ENCODE results near the gene CPED1. TPM values are rescaled to one million over a fixed set of nuclear protein-coding genes. Genes with fewer than 3 reads are reported as not detected.

The CPED1 gene
- total RNA-seq, 4 donors from 2014 or later, result 4.4 to 20.2 (median 14.0) TPM

GRCh38 chr7:120942861-120943260 is 45.6 kb upstream of the CPED1 start:
- in situ Hi-C loops (cut with MboI; ENCODE audit: low pct_ligation_motif_present in 1 of 4, low pct_unique_long_range_greater_than_20kb in 1 of 4, low sequenced_read_pairs in 3 of 4), result loop anchor here in 1 of 4 donors (10.0 kb wide), 1 partner anchor 138 kb away; no protein-coding TSS in a partner anchor
- TF ChIP-seq CTCF (IDR thresholded peaks at IDR 0.05) (no peak), POLR2AphosphoS5 (IDR thresholded peaks at IDR 0.05) (no peak), EP300 (IDR thresholded peaks at IDR 0.05; ENCODE audit: low read depth) (no peak), POLR2A (IDR thresholded peaks at IDR 0.05) (no peak)
- DNase-seq, result no peak
- Histone ChIP-seq H3K9me3 (no peaks in the 10 kb centered on the region), H3K4me1 (peaks cover 8 to 21% (median 11%) of the 10 kb centered on the region in 4 donors), H3K4me3 (no peak overlapping the region), H3K27me3 (no peaks in the 10 kb centered on the region), H3K27ac (no peak overlapping the region), H3K36me3 (no peaks in the 10 kb centered on the region)
- intact Hi-C loops (cut with DNase I; ENCODE audit: low total_unique reads), result no loop called here
- WGBS, 2 donors (ENCODE audit: low coverage in 1 of 2), result 90 to 100% methylated on average over 1 of the region's 1 CpG

GRCh38 chr7:120944826-120945562 is 43.5 kb upstream of the CPED1 start:
- H3K27me3 ChIP-seq, result no peaks in the 10 kb centered on the region
- no peak for DNase-seq
- no peaks in the 10 kb centered on the region for H3K36me3 ChIP-seq
- intact Hi-C loops (cut with DNase I; ENCODE audit: low total_unique reads), result no loop called here
- peaks cover 8 to 30% (median 11%) of the 10 kb centered on the region in 4 donors for H3K4me1 ChIP-seq
- TF ChIP-seq POLR2AphosphoS5 (IDR thresholded peaks at IDR 0.05) (peak in 2 of 3 donors; percentile 9 to 11), EP300 (IDR thresholded peaks at IDR 0.05; ENCODE audit: low read depth) (no peak), CTCF (IDR thresholded peaks at IDR 0.05) (no peak), POLR2A (IDR thresholded peaks at IDR 0.05) (no peak)
- H3K27ac ChIP-seq, result peak overlapping the region in 2 of 4 donors; percentile 7 to 29
- 18 to 31% methylated on average over 6 of the region's 6 CpGs for WGBS, 2 donors (ENCODE audit: low coverage in 1 of 2)
- no peak overlapping the region for H3K4me3 ChIP-seq
- in situ Hi-C loops (cut with MboI; ENCODE audit: low pct_ligation_motif_present in 1 of 4, low pct_unique_long_range_greater_than_20kb in 1 of 4, low sequenced_read_pairs in 3 of 4), result loop anchor here in 1 of 4 donors (10.0 kb wide), 1 partner anchor 140 kb away; no protein-coding TSS in a partner anchor
- H3K9me3 ChIP-seq, result no peaks in the 10 kb centered on the region

GRCh38 chr7:120947980-120948379 is 40.5 kb upstream of the CPED1 start:
- no peak for DNase-seq
- no peak overlapping the region for H3K4me3 ChIP-seq
- peaks cover 0 to under 1% (median 0%) of the 10 kb centered on the region in 4 donors for H3K36me3 ChIP-seq
- intact Hi-C loops (cut with DNase I; ENCODE audit: low total_unique reads) (no loop called here), in situ Hi-C loops (cut with MboI; ENCODE audit: low pct_ligation_motif_present in 1 of 4, low pct_unique_long_range_greater_than_20kb in 1 of 4, low sequenced_read_pairs in 3 of 4) (loop anchor here in 1 of 4 donors (10.0 kb wide), 1 partner anchor 143 kb away; no protein-coding TSS in a partner anchor)
- no peak for TF ChIP-seq CTCF (IDR thresholded peaks at IDR 0.05)
- TF ChIP-seq EP300 (IDR thresholded peaks at IDR 0.05; ENCODE audit: low read depth), result no peak
- no peak for TF ChIP-seq POLR2AphosphoS5 (IDR thresholded peaks at IDR 0.05)
- TF ChIP-seq POLR2A (IDR thresholded peaks at IDR 0.05), result no peak
- H3K4me1 ChIP-seq, result peaks cover 13 to 51% (median 20%) of the 10 kb centered on the region in 4 donors
- H3K9me3 ChIP-seq, result no peaks in the 10 kb centered on the region
- H3K27me3 ChIP-seq, result no peaks in the 10 kb centered on the region
- no peak overlapping the region for H3K27ac ChIP-seq

GRCh38 chr7:120949393-120949911 is 39.1 kb upstream of the CPED1 start:
- no peak for DNase-seq
- H3K4me3 ChIP-seq, result peak overlapping the region in 3 of 4 donors; percentile 57 to 63 (median 58)
- peaks cover 11 to 50% (median 19%) of the 10 kb centered on the region in 4 donors for H3K4me1 ChIP-seq
- in situ Hi-C loops (cut with MboI; ENCODE audit: low pct_ligation_motif_present in 1 of 4, low pct_unique_long_range_greater_than_20kb in 1 of 4, low sequenced_read_pairs in 3 of 4), result loop anchor here in 1 of 4 donors (10.0 kb wide), 1 partner anchor 145 kb away; no protein-coding TSS in a partner anchor
- no peaks in the 10 kb centered on the region for H3K9me3 ChIP-seq
- WGBS, 2 donors (ENCODE audit: low coverage in 1 of 2), result 45 to 46% methylated on average over 6 to 8 of the region's 8 CpGs
- peak overlapping the region in 2 of 4 donors; percentile 92 to 95 for H3K27ac ChIP-seq
- intact Hi-C loops (cut with DNase I; ENCODE audit: low total_unique reads), result no loop called here
- no peaks in the 10 kb centered on the region for H3K27me3 ChIP-seq
- H3K36me3 ChIP-seq, result peaks cover 0 to 15% (median 2%) of the 10 kb centered on the region in 4 donors
- TF ChIP-seq POLR2A (IDR thresholded peaks at IDR 0.05) (no peak), CTCF (IDR thresholded peaks at IDR 0.05) (no peak), POLR2AphosphoS5 (IDR thresholded peaks at IDR 0.05) (no peak), EP300 (IDR thresholded peaks at IDR 0.05; ENCODE audit: low read depth) (no peak)

All from transverse colon (tissue), 4 donors.